Transverse colon (tissue), 4 donors: ENCODE data around the gene GCNT1. TPM values are rescaled to one million over a fixed set of nuclear protein-coding genes. Genes with fewer than 3 reads are reported as not detected.

Source experiments
- DNase-seq: peaks from one replicate; pipeline ENCODE4 v3.0.0-alpha.2; 2019
- H3K27ac ChIP-seq, 4 donors: fragments of 200-600 bp; sonication (generic); 2 replicates each; pipeline ENCODE4 v1.5.1; 2016 to 2018; ENCODE audit warnings: inconsistent platforms in 4 of 4
- H3K27me3 ChIP-seq: fragments of 200-600 bp; sonication (generic); 2 replicates; pipeline ENCODE4 v1.5.1; 2017; ENCODE audit warnings: inconsistent platforms
- H3K36me3 ChIP-seq, 4 donors: fragments of 200-600 bp; sonication (generic); 2 replicates each; pipeline ENCODE4 v1.5.1; 2017 to 2019; ENCODE audit warnings: inconsistent platforms in 4 of 4
- H3K4me1 ChIP-seq, 4 donors: fragments of 200-600 bp; sonication (generic); 2 replicates each; pipeline ENCODE4 v1.5.1; 2017 to 2020; ENCODE audit warnings: inconsistent platforms in 4 of 4
- H3K4me3 ChIP-seq, 4 donors: fragments of 200-600 bp; sonication (generic); 1 replicate in 1 of 4; 2 replicates in 3 of 4; pipeline versions ENCODE4 v1.5.1 to v1.6.1; 2017 to 2019; ENCODE audit warnings: inconsistent platforms in 4 of 4
- H3K9me3 ChIP-seq, 2 donors: fragments of 200-600 bp; sonication (generic); 2 replicates each; pipeline ENCODE4 v1.5.1; 2017 to 2019; ENCODE audit warnings: inconsistent platforms in 2 of 2
- CTCF ChIP-seq, 5 experiments: fragments of 200-600 bp in 3 of 5; fragments of 450-650 bp in 2 of 5; sonication (generic) in 3 of 5; IDR thresholded peaks; 1 replicate in 2 of 5; 2 replicates in 3 of 5; pipeline ENCODE4 v1.5.1; 2016 to 2017; ENCODE audit warnings: antibody characterized with exemption in 5 of 5, inconsistent platforms in 3 of 5, mild to moderate bottlenecking in 2 of 5, moderate library complexity in 1 of 5
- EP300 ChIP-seq: sonication (generic); formaldehyde crosslinking; IDR thresholded peaks from one replicate; pipeline ENCODE4 v1.6.1; 2017; ENCODE audit warnings: antibody characterized with exemption, low read depth
- POLR2A ChIP-seq: fragments of 450-650 bp; IDR thresholded peaks from one replicate; pipeline ENCODE4 v1.6.1; 2016; ENCODE audit warnings: antibody characterized with exemption, mild to moderate bottlenecking, moderate library complexity
- POLR2AphosphoS5 ChIP-seq, 3 donors: sonication (generic); formaldehyde crosslinking; IDR thresholded peaks; one replicate each; pipeline ENCODE4 v1.6.1; 2016; ENCODE audit warnings: antibody characterized with exemption in 3 of 3
- WGBS, 2 donors: methylation state at CpG; one replicate each; pipeline ENCODE4 v1.1.5; 2018; ENCODE audit warnings: low coverage in 1 of 2; 5-methylcytosine and 5-hydroxymethylcytosine counted together
- in situ Hi-C, 4 donors: fragments of 200-750 bp; cut with MboI; loops; one replicate each; pipeline versions ENCODE4 v1.15.0 to v1.15.1; 2017; ENCODE audit warnings: low sequenced_read_pairs in 3 of 4, low pct_ligation_motif_present in 1 of 4, low pct_unique_long_range_greater_than_20kb in 1 of 4
- intact Hi-C: fragments of 100-400 bp; cut with DNase I; formaldehyde crosslinking; loops from one replicate; pipeline ENCODE4 v1.15.1; 2023; ENCODE audit warnings: low total_unique reads
- total RNA-seq, 4 donors: library from RNA; depleted of rRNA; stranded (reverse); fragments of >200 nt; gene quantifications; one replicate each; pipeline ENCODE4 v1.1.0, GENCODE V29; 2016

GCNT1 gene
- total RNA-seq, 4 donors from 2014 or later, result 12.7 to 52.0 (median 27.8) TPM

DNA sequence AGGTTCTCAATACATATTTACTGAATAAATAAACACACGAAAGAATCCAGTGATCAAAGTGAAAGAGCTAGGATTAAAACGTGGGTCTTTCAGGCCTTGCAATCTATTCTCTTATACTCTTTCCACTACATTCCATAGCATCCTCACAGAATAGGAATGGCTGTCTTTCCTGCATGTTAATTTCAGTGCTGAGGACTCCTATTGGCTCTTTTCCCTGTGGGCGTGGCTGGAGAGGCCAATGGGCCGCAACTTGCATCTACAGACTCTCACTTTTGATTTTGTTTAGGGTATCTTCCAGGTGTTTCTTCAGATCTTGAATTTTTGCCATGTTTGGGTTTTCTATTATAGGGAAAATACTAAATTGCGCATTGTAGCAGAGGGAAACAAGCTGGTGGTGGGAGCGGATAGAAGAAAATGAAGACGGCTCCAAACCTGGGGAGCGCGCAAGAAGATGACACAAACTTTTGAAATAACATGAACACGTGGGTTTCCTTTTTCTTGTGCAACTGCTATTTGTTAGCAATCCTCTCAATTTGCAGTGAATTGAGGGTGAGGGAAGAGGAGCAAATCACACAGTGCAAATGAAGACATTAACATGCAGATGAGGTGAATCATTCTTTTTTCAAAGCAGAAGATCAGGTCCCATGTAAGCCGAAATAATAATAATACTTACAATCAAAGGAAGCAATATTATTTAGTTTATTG is 93.9 kb downstream of the GCNT1 start:
- Histone ChIP-seq H3K27ac (no peak overlapping the region), H3K36me3 (no peaks in the 10 kb centered on the region), H3K4me3 (no peak overlapping the region), H3K27me3 (no peaks in the 10 kb centered on the region), H3K9me3 (no peaks in the 10 kb centered on the region), H3K4me1 (no peaks in the 10 kb centered on the region)
- in situ Hi-C loops (no loop called here), intact Hi-C loops (no loop called here)
- WGBS, 2 donors, result 90 to 94% methylated on average over 11 of the region's 11 CpGs
- no peak for DNase-seq
- TF ChIP-seq POLR2A, result no peak
- no peak for TF ChIP-seq EP300
- TF ChIP-seq CTCF (IDR thresholded peaks at IDR 0.05), result no peak
- TF ChIP-seq POLR2AphosphoS5 (IDR thresholded peaks at IDR 0.05), result no peak

DNA sequence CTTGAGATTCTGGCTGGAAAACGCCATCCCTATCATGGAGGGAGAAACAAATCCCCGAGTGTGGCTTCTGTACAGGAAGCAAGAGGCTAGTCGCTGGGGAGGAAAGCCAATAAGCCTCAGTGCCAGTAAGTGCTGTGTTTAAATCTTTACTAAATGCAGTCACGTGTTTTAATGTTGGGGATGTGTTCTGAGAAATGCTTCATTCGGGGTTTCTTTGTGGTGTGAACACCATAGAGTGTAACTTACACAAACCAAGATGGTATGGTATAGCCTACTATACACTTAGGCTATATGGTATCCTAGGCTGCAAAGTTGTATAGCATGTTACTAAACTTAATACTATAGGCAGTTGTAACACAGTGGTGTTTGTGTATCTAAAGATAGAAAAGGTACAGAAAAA is 94.7 kb downstream of the GCNT1 start:
- no peak overlapping the region for H3K4me3 ChIP-seq
- DNase-seq, result no peak
- WGBS, 2 donors, result 80 to 84% methylated on average over 3 to 5 of the region's 5 CpGs
- in situ Hi-C loops, result no loop called here
- H3K27ac ChIP-seq, result no peak overlapping the region
- no peaks in the 10 kb centered on the region for H3K27me3 ChIP-seq
- no peaks in the 10 kb centered on the region for H3K36me3 ChIP-seq
- H3K4me1 ChIP-seq, result no peaks in the 10 kb centered on the region
- H3K9me3 ChIP-seq, result no peaks in the 10 kb centered on the region
- TF ChIP-seq POLR2A (no peak), EP300 (no peak), POLR2AphosphoS5 (IDR thresholded peaks at IDR 0.05) (no peak), CTCF (IDR thresholded peaks at IDR 0.05) (no peak)
- intact Hi-C loops, result no loop called here

Other genes starting within 250 kb of the GCNT1 start
- gene RFK, start 64.8 kb upstream of the GCNT1 start, total RNA-seq, result 10 to 100 TPM; 27.5 to 92.0 (median 57.5) TPM